ENCODE results near the gene SPATA17.

Gene SPATA17

DNA sequence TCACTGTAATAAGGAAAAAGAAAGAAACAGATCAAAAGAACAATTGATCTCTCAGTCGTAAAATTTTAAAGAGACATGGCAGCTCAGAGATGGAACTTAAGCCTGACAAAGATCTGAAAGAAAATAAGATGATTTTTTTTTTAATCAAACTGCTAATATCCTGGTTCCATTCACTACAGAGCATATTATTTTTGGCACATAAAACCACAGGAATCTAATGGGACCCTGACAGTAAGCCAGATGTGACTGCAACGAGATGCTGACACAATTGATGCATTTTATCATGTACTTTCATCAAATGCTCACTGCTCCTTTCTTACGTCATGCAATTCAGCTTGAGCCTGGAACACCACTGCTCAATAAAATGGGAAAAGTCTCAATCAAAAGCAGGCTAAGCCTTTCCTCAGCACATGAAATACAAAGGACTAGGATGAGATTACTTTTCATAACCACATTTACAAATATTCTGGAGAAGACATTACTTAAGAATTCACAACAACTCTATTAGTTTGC, 16.9 kb upstream of the SPATA17 start:
- ATAC-seq = peak; percentile 30
- TF ChIP-seq PPARA (CRISPR knock-in tag; IDR thresholded peaks at IDR 0.05; ENCODE audit: borderline replicate concordance) = no peak
- no peak for TF ChIP-seq GLIS3 (CRISPR knock-in tag; IDR thresholded peaks at IDR 0.05)
- TF ChIP-seq, protein P1, sequence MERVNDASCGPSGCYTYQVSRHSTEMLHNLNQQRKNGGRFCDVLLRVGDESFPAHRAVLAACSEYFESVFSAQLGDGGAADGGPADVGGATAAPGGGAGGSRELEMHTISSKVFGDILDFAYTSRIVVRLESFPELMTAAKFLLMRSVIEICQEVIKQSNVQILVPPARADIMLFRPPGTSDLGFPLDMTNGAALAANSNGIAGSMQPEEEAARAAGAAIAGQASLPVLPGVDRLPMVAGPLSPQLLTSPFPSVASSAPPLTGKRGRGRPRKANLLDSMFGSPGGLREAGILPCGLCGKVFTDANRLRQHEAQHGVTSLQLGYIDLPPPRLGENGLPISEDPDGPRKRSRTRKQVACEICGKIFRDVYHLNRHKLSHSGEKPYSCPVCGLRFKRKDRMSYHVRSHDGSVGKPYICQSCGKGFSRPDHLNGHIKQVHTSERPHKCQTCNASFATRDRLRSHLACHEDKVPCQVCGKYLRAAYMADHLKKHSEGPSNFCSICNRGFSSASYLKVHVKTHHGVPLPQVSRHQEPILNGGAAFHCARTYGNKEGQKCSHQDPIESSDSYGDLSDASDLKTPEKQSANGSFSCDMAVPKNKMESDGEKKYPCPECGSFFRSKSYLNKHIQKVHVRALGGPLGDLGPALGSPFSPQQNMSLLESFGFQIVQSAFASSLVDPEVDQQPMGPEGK (CRISPR knock-in tag; IDR thresholded peaks at IDR 0.05; ENCODE audit: borderline replicate concordance) = no peak
- TF ChIP-seq ZNF70 (CRISPR knock-in tag; IDR thresholded peaks at IDR 0.05) = no peak
- no peak for TF ChIP-seq OSR1 (CRISPR knock-in tag; IDR thresholded peaks at IDR 0.05)
- TF ChIP-seq RARB (CRISPR knock-in tag; IDR thresholded peaks at IDR 0.05) = no peak

DNA sequence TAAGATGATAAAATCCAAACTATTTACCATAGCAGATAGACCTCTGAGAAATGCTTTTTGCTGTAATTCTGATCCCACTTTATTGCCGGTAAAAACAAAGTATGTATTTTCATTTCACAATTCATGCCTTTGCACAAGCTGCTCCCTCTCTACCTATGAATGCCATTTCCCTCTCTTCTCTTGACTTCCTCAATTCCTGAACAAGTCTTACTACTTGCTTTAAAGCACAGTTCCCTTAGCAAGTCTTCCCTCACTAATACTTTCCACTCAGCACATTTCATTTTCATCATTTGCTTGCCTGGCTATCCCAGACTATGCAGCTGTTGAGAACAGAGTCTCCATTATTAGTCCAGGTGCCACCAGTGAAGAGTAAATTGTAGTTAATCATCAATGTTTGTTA, 14.0 kb upstream of the SPATA17 start:
- no peak for ATAC-seq
- TF ChIP-seq, protein P2, sequence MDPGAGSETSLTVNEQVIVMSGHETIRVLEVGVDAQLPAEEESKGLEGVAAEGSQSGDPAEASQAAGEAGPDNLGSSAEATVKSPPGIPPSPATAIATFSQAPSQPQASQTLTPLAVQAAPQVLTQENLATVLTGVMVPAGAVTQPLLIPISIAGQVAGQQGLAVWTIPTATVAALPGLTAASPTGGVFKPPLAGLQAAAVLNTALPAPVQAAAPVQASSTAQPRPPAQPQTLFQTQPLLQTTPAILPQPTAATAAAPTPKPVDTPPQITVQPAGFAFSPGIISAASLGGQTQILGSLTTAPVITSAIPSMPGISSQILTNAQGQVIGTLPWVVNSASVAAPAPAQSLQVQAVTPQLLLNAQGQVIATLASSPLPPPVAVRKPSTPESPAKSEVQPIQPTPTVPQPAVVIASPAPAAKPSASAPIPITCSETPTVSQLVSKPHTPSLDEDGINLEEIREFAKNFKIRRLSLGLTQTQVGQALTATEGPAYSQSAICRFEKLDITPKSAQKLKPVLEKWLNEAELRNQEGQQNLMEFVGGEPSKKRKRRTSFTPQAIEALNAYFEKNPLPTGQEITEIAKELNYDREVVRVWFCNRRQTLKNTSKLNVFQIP (CRISPR knock-in tag; IDR thresholded peaks at IDR 0.05; ENCODE audit: borderline replicate concordance, low read depth) = no peak
- no peak for TF ChIP-seq RARB (CRISPR knock-in tag; IDR thresholded peaks at IDR 0.05)
- TF ChIP-seq OSR1 (CRISPR knock-in tag; IDR thresholded peaks at IDR 0.05) = no peak
- no peak for TF ChIP-seq SNAI2 (CRISPR knock-in tag; IDR thresholded peaks at IDR 0.05)
- no peak for TF ChIP-seq PPARA (CRISPR knock-in tag; IDR thresholded peaks at IDR 0.05; ENCODE audit: borderline replicate concordance)
- no peak for TF ChIP-seq ZNF70 (CRISPR knock-in tag; IDR thresholded peaks at IDR 0.05)
- no peak for TF ChIP-seq ZC3H10 (CRISPR knock-in tag; IDR thresholded peaks at IDR 0.05)

DNA sequence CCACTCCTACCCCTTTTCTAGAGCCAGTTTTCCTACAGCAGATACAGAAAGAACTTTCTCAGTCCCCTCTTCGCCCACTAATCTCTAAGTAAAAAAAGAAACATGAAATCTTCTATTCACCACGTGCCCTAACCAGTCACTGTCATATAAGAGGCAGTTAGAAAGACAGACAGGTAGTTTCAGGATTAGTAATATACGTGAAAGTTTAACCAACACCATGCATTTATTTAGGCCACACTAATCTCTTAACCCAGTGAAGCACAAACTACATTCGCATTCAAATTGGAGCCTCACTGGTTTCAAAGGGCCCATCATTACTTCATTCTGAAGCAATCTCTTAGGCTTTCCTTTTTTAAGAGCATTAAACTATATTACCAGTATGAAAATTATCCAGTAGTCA, 10.3 kb upstream of the SPATA17 start:
- TF ChIP-seq BACH2 (CRISPR knock-in tag; IDR thresholded peaks at IDR 0.05; ENCODE audit: borderline replicate concordance) (no peak), ZFP3 (CRISPR knock-in tag; IDR thresholded peaks at IDR 0.05) (no peak), TCF4 (CRISPR knock-in tag; IDR thresholded peaks at IDR 0.05; ENCODE audit: borderline replicate concordance) (no peak), CSDC2 (CRISPR knock-in tag; IDR thresholded peaks at IDR 0.05) (no peak), SNAI2 (CRISPR knock-in tag; IDR thresholded peaks at IDR 0.05) (no peak), ZC3H10 (CRISPR knock-in tag; IDR thresholded peaks at IDR 0.05) (no peak), GLIS3 (CRISPR knock-in tag; IDR thresholded peaks at IDR 0.05) (no peak), ZNF8 (CRISPR knock-in tag; IDR thresholded peaks at IDR 0.05) (no peak), ZNF565 (CRISPR knock-in tag; conservative IDR thresholded peaks at IDR 0.05; ENCODE audit: low read depth) (no peak), PPARA (CRISPR knock-in tag; IDR thresholded peaks at IDR 0.05; ENCODE audit: borderline replicate concordance) (no peak), OSR1 (CRISPR knock-in tag; IDR thresholded peaks at IDR 0.05) (no peak), ESRRG (CRISPR knock-in tag; IDR thresholded peaks at IDR 0.05) (no peak), TOX (CRISPR knock-in tag; IDR thresholded peaks at IDR 0.05; ENCODE audit: borderline replicate concordance) (no peak), ZFP30 (CRISPR knock-in tag; IDR thresholded peaks at IDR 0.05) (no peak)
- TF ChIP-seq, protein P3, sequence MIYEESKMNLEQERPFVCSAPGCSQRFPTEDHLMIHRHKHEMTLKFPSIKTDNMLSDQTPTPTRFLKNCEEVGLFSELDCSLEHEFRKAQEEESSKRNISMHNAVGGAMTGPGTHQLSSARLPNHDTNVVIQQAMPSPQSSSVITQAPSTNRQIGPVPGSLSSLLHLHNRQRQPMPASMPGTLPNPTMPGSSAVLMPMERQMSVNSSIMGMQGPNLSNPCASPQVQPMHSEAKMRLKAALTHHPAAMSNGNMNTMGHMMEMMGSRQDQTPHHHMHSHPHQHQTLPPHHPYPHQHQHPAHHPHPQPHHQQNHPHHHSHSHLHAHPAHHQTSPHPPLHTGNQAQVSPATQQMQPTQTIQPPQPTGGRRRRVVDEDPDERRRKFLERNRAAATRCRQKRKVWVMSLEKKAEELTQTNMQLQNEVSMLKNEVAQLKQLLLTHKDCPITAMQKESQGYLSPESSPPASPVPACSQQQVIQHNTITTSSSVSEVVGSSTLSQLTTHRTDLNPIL (CRISPR knock-in tag; IDR thresholded peaks at IDR 0.05; ENCODE audit: low read depth) = no peak
- TF ChIP-seq, protein P2 (CRISPR knock-in tag; IDR thresholded peaks at IDR 0.05; ENCODE audit: borderline replicate concordance, low read depth) = no peak
- no peak for ATAC-seq

DNA sequence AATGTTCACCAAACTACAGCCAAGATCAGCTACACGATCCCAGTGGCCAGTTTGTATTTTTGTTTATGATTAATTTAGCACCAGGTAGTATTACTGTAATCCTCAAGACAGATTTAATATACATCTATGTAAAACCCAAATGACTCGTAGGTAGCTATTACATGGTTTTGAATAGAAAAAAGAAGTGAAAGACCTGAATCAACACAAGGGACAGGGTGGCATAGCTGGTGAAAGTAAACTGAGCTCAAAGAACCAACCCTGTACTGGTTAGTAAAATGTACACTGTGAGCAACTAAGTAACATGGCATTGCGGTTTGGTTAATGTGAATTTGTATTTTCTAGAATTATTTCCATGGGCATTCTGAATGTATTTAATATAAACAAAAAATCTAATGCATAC, 9.1 kb upstream of the SPATA17 start:
- ATAC-seq = no peak
- TF ChIP-seq OSR1 (CRISPR knock-in tag; IDR thresholded peaks at IDR 0.05) = no peak
- TF ChIP-seq TOX (CRISPR knock-in tag; IDR thresholded peaks at IDR 0.05; ENCODE audit: borderline replicate concordance) = no peak
- TF ChIP-seq CSDC2 (CRISPR knock-in tag; IDR thresholded peaks at IDR 0.05) = no peak
- TF ChIP-seq, protein P1 (CRISPR knock-in tag; IDR thresholded peaks at IDR 0.05; ENCODE audit: borderline replicate concordance) = no peak
- TF ChIP-seq GLIS3 (CRISPR knock-in tag; IDR thresholded peaks at IDR 0.05) = no peak
- TF ChIP-seq ZC3H10 (CRISPR knock-in tag; IDR thresholded peaks at IDR 0.05) = no peak
- no peak for TF ChIP-seq ZFP3 (CRISPR knock-in tag; IDR thresholded peaks at IDR 0.05)
- TF ChIP-seq ZNF565 (CRISPR knock-in tag; conservative IDR thresholded peaks at IDR 0.05; ENCODE audit: low read depth) = no peak
- TF ChIP-seq, protein P4, sequence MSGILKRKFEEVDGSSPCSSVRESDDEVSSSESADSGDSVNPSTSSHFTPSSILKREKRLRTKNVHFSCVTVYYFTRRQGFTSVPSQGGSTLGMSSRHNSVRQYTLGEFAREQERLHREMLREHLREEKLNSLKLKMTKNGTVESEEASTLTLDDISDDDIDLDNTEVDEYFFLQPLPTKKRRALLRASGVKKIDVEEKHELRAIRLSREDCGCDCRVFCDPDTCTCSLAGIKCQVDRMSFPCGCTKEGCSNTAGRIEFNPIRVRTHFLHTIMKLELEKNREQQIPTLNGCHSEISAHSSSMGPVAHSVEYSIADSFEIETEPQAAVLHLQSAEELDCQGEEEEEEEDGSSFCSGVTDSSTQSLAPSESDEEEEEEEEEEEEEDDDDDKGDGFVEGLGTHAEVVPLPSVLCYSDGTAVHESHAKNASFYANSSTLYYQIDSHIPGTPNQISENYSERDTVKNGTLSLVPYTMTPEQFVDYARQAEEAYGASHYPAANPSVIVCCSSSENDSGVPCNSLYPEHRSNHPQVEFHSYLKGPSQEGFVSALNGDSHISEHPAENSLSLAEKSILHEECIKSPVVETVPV (CRISPR knock-in tag; IDR thresholded peaks at IDR 0.05) = no peak

Measured in SK-N-SH treated with all-trans-retinoic acid at 6 μM for 48 hours (cell line).